Measurements from ENCODE around the gene RIMS1.

DNA sequence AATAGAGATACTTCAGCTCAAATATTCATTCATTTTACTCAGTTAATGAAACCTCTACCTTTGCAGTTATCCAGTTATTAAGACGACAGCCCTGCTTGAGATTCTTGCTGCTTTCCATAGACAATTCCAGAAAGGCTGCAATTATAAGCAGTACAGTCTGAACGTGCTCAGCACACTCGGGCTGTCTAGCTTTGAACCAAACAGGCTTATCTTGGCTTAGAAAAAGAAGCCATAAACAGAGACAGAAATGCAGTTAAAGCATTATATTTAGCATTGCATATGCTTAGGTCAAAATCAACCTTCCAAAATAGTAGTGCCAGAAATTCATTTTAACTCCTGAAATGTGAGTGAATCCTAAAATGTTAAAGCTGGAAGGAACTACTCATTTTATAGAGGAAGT is 531.4 kb downstream of the RIMS1 start:
- TF ChIP-seq SMAD9 (CRISPR knock-in tag; IDR thresholded peaks at IDR 0.05) (no peak), ZNF766 (CRISPR knock-in tag; IDR thresholded peaks at IDR 0.05; ENCODE audit: borderline replicate concordance) (no peak)

Measured in HepG2 (cell line).